Mammary epithelial cell (primary cell): ENCODE measurements around the gene CYB5A.

Source experiments
- EZH2 ChIP-seq: IDR thresholded peaks from 2 replicates; pipeline ENCODE4 v1.6.1; 2012; ENCODE audit warnings: low read length, inconsistent platforms, borderline replicate concordance
- TF ChIP-seq, protein P1 (sequence below), 2 donors: IDR thresholded peaks in 1 of 2; conservative IDR thresholded peaks in 1 of 2; 2 replicates each; pipeline ENCODE4 v1.5.1; 2011 to 2012; ENCODE audit warnings: inconsistent platforms in 2 of 2, low read length in 2 of 2, mild to moderate bottlenecking in 2 of 2, control low read depth in 1 of 2, low read depth in 1 of 2; ENCODE audit not compliant: insufficient read depth in 1 of 2; ENCODE audit errors: extremely low read depth in 1 of 2

DNA sequence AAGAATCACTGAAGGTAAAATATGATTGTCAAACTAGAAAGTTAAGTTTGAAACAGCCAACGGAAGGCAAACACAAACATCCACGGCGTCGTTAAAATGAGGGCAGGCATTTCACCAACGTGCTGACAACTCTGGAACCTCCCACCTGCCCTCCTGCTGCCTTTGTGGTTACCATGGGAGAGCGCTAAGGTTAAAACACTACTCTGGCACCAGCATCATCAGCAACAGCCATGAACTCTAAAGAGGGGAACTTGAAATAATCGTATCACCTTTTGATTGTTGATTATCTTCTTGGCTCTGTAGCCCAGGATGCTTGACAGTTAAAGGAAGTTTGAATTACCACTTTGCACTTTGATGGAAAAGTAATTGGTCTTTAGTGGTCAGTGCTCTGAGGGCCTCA lies 34.7 kb downstream of the CYB5A start:
- TF ChIP-seq, protein P1, sequence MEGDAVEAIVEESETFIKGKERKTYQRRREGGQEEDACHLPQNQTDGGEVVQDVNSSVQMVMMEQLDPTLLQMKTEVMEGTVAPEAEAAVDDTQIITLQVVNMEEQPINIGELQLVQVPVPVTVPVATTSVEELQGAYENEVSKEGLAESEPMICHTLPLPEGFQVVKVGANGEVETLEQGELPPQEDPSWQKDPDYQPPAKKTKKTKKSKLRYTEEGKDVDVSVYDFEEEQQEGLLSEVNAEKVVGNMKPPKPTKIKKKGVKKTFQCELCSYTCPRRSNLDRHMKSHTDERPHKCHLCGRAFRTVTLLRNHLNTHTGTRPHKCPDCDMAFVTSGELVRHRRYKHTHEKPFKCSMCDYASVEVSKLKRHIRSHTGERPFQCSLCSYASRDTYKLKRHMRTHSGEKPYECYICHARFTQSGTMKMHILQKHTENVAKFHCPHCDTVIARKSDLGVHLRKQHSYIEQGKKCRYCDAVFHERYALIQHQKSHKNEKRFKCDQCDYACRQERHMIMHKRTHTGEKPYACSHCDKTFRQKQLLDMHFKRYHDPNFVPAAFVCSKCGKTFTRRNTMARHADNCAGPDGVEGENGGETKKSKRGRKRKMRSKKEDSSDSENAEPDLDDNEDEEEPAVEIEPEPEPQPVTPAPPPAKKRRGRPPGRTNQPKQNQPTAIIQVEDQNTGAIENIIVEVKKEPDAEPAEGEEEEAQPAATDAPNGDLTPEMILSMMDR (conservative IDR thresholded peaks at IDR 0.05 in 1 of 2, IDR thresholded peaks at IDR 0.05 in 1 of 2; ENCODE audit: extremely low read depth in 1 of 2, insufficient read depth in 1 of 2, low read depth in 1 of 2, low read length in 2 of 2) = no peak
- no peak for TF ChIP-seq EZH2
